Stomach (tissue), 4 donors: ENCODE measurements around the gene CYTH1.

ENCODE experiments used
- EP300 ChIP-seq: sonication (generic); formaldehyde crosslinking; IDR thresholded peaks from one replicate; pipeline ENCODE4 v1.6.1; 2017; ENCODE audit warnings: antibody characterized with exemption
- POLR2A ChIP-seq, 4 donors: fragments of 450-650 bp; IDR thresholded peaks; one replicate each; pipeline ENCODE4 v1.6.1; 2016; ENCODE audit warnings: antibody characterized with exemption in 4 of 4, control low read depth in 2 of 4, mild to moderate bottlenecking in 1 of 4, moderate library complexity in 1 of 4
- POLR2AphosphoS5 ChIP-seq, 3 donors: sonication (generic); formaldehyde crosslinking; IDR thresholded peaks; one replicate each; pipeline ENCODE4 v1.6.1; 2016; ENCODE audit warnings: antibody characterized with exemption in 3 of 3
- TF ChIP-seq, protein P1 (sequence below), 7 experiments: fragments of 450-650 bp in 4 of 7; fragments of 200-600 bp in 3 of 7; sonication (generic) in 3 of 7; IDR thresholded peaks; one replicate each; pipeline ENCODE4 v1.5.1; 2016 to 2019; ENCODE audit warnings: antibody characterized with exemption in 7 of 7, control low read depth in 2 of 7, mild to moderate bottlenecking in 1 of 7

DNA sequence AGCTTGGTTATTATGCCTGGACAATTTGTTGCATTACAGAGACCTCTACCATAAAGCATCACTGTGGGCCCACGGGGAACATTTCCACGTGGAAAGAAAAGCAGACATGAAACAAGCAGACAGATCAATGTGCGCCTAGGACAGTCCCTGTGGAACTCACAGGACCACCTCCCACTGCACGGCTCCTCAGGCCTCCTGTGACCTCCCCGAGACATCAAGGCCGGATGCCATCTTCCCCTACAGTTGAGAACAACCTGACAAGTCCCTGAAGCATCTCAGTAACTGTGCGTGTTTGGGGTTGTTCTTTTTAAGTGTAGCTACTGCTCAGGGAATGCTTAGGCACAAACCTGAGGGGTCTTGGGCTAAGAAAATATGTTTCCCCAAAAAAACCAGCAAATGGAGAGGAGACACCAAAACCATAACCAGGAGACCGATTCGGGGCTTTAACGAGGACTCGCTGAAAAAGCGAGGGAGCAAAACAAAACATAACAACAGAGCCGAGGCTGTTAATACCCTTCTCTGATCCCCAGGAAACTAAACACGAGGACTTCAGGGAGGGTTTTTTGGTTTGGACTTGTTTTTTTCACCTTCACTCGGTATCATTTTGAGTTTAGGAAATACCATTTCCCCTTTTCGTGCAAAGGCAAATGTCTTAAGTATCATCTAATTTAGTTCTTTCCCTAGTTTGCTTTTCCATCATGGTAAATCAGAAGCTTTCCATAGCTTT is 87.1 kb downstream of the CYTH1 start:
- TF ChIP-seq EP300 = no peak
- TF ChIP-seq, protein P1, sequence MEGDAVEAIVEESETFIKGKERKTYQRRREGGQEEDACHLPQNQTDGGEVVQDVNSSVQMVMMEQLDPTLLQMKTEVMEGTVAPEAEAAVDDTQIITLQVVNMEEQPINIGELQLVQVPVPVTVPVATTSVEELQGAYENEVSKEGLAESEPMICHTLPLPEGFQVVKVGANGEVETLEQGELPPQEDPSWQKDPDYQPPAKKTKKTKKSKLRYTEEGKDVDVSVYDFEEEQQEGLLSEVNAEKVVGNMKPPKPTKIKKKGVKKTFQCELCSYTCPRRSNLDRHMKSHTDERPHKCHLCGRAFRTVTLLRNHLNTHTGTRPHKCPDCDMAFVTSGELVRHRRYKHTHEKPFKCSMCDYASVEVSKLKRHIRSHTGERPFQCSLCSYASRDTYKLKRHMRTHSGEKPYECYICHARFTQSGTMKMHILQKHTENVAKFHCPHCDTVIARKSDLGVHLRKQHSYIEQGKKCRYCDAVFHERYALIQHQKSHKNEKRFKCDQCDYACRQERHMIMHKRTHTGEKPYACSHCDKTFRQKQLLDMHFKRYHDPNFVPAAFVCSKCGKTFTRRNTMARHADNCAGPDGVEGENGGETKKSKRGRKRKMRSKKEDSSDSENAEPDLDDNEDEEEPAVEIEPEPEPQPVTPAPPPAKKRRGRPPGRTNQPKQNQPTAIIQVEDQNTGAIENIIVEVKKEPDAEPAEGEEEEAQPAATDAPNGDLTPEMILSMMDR (IDR thresholded peaks at IDR 0.05) = no peak
- no peak for TF ChIP-seq POLR2A (IDR thresholded peaks at IDR 0.05)
- TF ChIP-seq POLR2AphosphoS5 (IDR thresholded peaks at IDR 0.05) = no peak
